ENCODE data around the gene SYK. TPM values are rescaled to one million over a fixed set of nuclear protein-coding genes. Genes with fewer than 3 reads are reported as not detected.

Gene SYK
- total RNA-seq, 2 donors from 2014 or later = 2.5 to 6.0 TPM

DNA sequence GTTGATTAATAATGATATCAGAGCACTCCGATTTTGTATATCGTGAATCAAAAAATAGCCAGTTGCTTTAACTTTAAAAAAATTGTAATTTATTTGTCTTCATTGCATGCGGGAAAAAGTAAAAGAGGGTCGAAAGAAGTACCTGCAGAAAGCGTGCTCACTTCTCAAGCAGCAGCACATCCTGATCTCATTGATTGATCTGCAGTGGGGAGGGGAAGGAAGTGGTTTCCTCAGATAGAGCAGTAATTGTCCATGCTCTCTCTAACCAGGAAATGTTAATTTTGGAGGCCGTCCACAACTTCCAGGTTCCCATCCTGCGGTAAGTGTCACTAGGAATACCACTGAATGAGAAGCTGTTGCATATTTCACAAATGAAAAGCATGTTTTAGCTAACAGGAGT, 63.2 kb downstream of the SYK start:
- WGBS, 2 experiments (ENCODE audit: insufficient coverage in 1 of 2, insufficient read length in 1 of 2) = 89 to 95% methylated on average over 7 of the region's 7 CpGs
- Mint-ChIP-seq H3K9me3 (no peaks in the 10 kb centered on the region), H3K27me3 (ENCODE audit: insufficient read depth) (no peaks in the 10 kb centered on the region), H3K27ac (no peak overlapping the region), H3K4me1 (no peaks in the 10 kb centered on the region), H3K36me3 (ENCODE audit: low read depth) (no peaks in the 10 kb centered on the region), H3K4me3 (no peak overlapping the region)
- Histone ChIP-seq H3K4me1 (ENCODE audit: control insufficient read depth, insufficient read depth, low read length) (no peaks in the 10 kb centered on the region), H3K36me3 (ENCODE audit: control insufficient read depth, insufficient read depth, low read length) (no peaks in the 10 kb centered on the region), H3K9me3 (ENCODE audit: control insufficient read depth, low read length) (no peaks in the 10 kb centered on the region), H3K27me3 (ENCODE audit: control insufficient read depth, insufficient read depth, low read length, poor library complexity, severe bottlenecking) (no peaks in the 10 kb centered on the region), H3K4me3 (ENCODE audit: low read length) (no peak overlapping the region), H3K27ac (ENCODE audit: low read depth, low read length) (no peak overlapping the region), H3K9ac (ENCODE audit: extremely low read depth, low read length, poor library complexity, severe bottlenecking) (no peak overlapping the region)
- DNase-seq = no peak
- TF ChIP-seq, protein P1, sequence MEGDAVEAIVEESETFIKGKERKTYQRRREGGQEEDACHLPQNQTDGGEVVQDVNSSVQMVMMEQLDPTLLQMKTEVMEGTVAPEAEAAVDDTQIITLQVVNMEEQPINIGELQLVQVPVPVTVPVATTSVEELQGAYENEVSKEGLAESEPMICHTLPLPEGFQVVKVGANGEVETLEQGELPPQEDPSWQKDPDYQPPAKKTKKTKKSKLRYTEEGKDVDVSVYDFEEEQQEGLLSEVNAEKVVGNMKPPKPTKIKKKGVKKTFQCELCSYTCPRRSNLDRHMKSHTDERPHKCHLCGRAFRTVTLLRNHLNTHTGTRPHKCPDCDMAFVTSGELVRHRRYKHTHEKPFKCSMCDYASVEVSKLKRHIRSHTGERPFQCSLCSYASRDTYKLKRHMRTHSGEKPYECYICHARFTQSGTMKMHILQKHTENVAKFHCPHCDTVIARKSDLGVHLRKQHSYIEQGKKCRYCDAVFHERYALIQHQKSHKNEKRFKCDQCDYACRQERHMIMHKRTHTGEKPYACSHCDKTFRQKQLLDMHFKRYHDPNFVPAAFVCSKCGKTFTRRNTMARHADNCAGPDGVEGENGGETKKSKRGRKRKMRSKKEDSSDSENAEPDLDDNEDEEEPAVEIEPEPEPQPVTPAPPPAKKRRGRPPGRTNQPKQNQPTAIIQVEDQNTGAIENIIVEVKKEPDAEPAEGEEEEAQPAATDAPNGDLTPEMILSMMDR (conservative IDR thresholded peaks at IDR 0.05) = no peak

DNA sequence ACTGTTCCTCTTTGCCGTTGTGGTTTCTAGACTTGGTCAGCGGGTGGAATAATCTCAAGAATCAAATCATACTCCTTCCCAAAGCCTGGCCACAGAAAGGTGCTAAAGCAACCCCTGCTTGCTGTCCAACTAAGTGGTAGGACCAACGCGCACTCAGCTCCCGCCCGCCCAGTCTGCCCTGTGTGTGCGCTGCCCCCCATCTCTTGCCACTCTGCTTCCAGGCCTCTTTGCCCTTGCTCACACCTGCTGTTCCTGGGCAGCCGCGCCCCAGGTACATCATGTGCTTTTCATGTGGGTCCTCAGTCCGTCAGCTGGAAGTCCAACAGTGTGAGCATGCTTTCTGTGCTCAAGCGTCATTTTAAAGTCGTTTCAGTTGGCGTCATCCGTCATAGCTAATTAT, 65.5 kb downstream of the SYK start:
- no peak for DNase-seq
- TF ChIP-seq, protein P1 (conservative IDR thresholded peaks at IDR 0.05) = no peak
- H3K36me3 ChIP-seq (ENCODE audit: control insufficient read depth, insufficient read depth, low read length) = no peaks in the 10 kb centered on the region

DNA sequence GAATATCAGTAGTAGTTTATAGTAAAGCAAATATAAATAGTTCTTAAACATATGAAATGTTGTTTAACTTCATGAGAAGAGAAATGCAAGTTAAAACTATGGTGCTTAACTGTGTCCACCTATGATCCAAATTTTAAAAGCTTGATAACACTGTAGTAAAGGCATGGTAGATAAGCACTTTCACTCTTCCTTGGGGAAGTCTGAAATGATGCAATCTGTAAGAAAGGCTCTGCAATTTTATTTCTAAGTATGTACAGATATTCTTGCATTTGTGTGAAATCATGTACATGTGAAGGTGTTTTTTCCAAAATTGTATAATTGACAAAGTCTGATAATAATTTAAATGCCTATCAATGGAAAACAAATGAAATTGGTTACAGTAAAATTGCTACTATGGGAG, 66.9 kb downstream of the SYK start:
- H3K9me3 ChIP-seq (ENCODE audit: control insufficient read depth, low read length) = no peaks in the 10 kb centered on the region
- no peaks in the 10 kb centered on the region for H3K27me3 ChIP-seq (ENCODE audit: control insufficient read depth, insufficient read depth, low read length, poor library complexity, severe bottlenecking)
- no peak overlapping the region for H3K4me3 Mint-ChIP-seq
- no peak overlapping the region for H3K9ac ChIP-seq (ENCODE audit: extremely low read depth, low read length, poor library complexity, severe bottlenecking)
- H3K9me3 Mint-ChIP-seq = no peaks in the 10 kb centered on the region
- TF ChIP-seq, protein P1 (conservative IDR thresholded peaks at IDR 0.05) = no peak
- H3K27ac ChIP-seq (ENCODE audit: low read depth, low read length) = no peak overlapping the region
- no peak for DNase-seq
- H3K27me3 Mint-ChIP-seq (ENCODE audit: insufficient read depth) = no peaks in the 10 kb centered on the region
- H3K36me3 Mint-ChIP-seq (ENCODE audit: low read depth) = no peaks in the 10 kb centered on the region
- H3K4me1 ChIP-seq (ENCODE audit: control insufficient read depth, insufficient read depth, low read length) = no peaks in the 10 kb centered on the region
- no peak overlapping the region for H3K27ac Mint-ChIP-seq
- H3K4me3 ChIP-seq (ENCODE audit: low read length) = no peak overlapping the region
- H3K4me1 Mint-ChIP-seq = no peaks in the 10 kb centered on the region
- H3K36me3 ChIP-seq (ENCODE audit: control insufficient read depth, insufficient read depth, low read length) = no peaks in the 10 kb centered on the region

More for the DNA sequence above, 65.5 kb downstream of the SYK start:
- no peak overlapping the region for H3K4me3 Mint-ChIP-seq
- Histone ChIP-seq H3K9ac (ENCODE audit: extremely low read depth, low read length, poor library complexity, severe bottlenecking) (no peak overlapping the region), H3K27me3 (ENCODE audit: control insufficient read depth, insufficient read depth, low read length, poor library complexity, severe bottlenecking) (no peaks in the 10 kb centered on the region), H3K27ac (ENCODE audit: low read depth, low read length) (no peak overlapping the region), H3K9me3 (ENCODE audit: control insufficient read depth, low read length) (no peaks in the 10 kb centered on the region), H3K4me1 (ENCODE audit: control insufficient read depth, insufficient read depth, low read length) (no peaks in the 10 kb centered on the region), H3K4me3 (ENCODE audit: low read length) (no peak overlapping the region)
- H3K4me1 Mint-ChIP-seq = no peaks in the 10 kb centered on the region
- 93 to 95% methylated on average over 10 to 14 of the region's 14 CpGs for WGBS, 2 experiments (ENCODE audit: insufficient coverage in 1 of 2, insufficient read length in 1 of 2)
- no peaks in the 10 kb centered on the region for H3K27me3 Mint-ChIP-seq (ENCODE audit: insufficient read depth)
- H3K9me3 Mint-ChIP-seq = no peaks in the 10 kb centered on the region
- H3K27ac Mint-ChIP-seq = no peak overlapping the region
- no peaks in the 10 kb centered on the region for H3K36me3 Mint-ChIP-seq (ENCODE audit: low read depth)

Data from endodermal cell (in vitro differentiated cells).